NK-92 treated with Interleukin-12 subunit alpha and Interleukin-12 subunit beta, amount 100 ng/mL, for 24 hours (cell line): ENCODE data around the gene ENTREP1.
"Not testable (repeated sequence)": the region's sequence is repeated elsewhere in the genome, so short reads cannot be mapped to it uniquely, and the experiment has no call there.

Source experiments
- DNase-seq: peaks from one replicate; lab custom pipeline; 2025; lab: John Stamatoyannopoulos, UW

The ENTREP1 gene

GRCh38 chr9:69324549-69325401 is at the start of gene ENTREP1:
Gene ENTREP1, plus strand, starts transcription at chr9:69325215. Its CDS starts 95 bp downstream, at chr9:69325310.
- no peak for DNase-seq

- no peak for DNase-seq
Observed at GRCh38 chr9:69276775-69277174, 48.2 kb upstream of the ENTREP1 start.

- DNase-seq, result no peak
Observed at GRCh38 chr9:69279084-69279731, 45.8 kb upstream of the ENTREP1 start.

- DNase-seq, result no peak
Observed at GRCh38 chr9:69279733-69280132, 45.3 kb upstream of the ENTREP1 start.

- DNase-seq, result no peak
Observed at GRCh38 chr9:69283003-69283402, 42.0 kb upstream of the ENTREP1 start.

- no peak for DNase-seq
Observed at GRCh38 chr9:69292078-69292477, 32.9 kb upstream of the ENTREP1 start.

GRCh38 chr9:69293156-69293555 is 31.9 kb upstream of the ENTREP1 start:
- DNase-seq, result no peak

GRCh38 chr9:69295872-69296552 is 29.0 kb upstream of the ENTREP1 start:
- no peak for DNase-seq

GRCh38 chr9:69297300-69297980 is 27.6 kb upstream of the ENTREP1 start:
- DNase-seq, result no peak

- DNase-seq, result no peak
Observed at GRCh38 chr9:69299315-69299714, 25.7 kb upstream of the ENTREP1 start.

GRCh38 chr9:69299826-69300225 is 25.2 kb upstream of the ENTREP1 start:
- no peak for DNase-seq

GRCh38 chr9:69303331-69303730 is 21.7 kb upstream of the ENTREP1 start:
- no peak for DNase-seq

GRCh38 chr9:69306895-69307445 is 18.0 kb upstream of the ENTREP1 start:
- not testable (repeated sequence) for DNase-seq

- no peak for DNase-seq
Observed at GRCh38 chr9:69307446-69308205, 17.4 kb upstream of the ENTREP1 start.

GRCh38 chr9:69308206-69308931 is 16.6 kb upstream of the ENTREP1 start:
- no peak for DNase-seq

GRCh38 chr9:69313175-69313574 is 11.8 kb upstream of the ENTREP1 start:
- DNase-seq, result no peak

GRCh38 chr9:69314547-69314946 is 10.5 kb upstream of the ENTREP1 start:
- no peak for DNase-seq

- no peak for DNase-seq
Observed at GRCh38 chr9:69317081-69317480, 7.9 kb upstream of the ENTREP1 start.

- DNase-seq, result no peak
Observed at GRCh38 chr9:69317894-69318293, 7.1 kb upstream of the ENTREP1 start.

GRCh38 chr9:69319324-69320025 is 5.5 kb upstream of the ENTREP1 start:
- DNase-seq, result no peak
